Right lobe of liver (tissue), 6 donors: ENCODE data around the gene TBC1D20. TPM values are rescaled to one million over a fixed set of nuclear protein-coding genes. Genes with fewer than 3 reads are reported as not detected.

Experiments used
- ATAC-seq, 4 donors: fragments of 200-7000 bp; cut with Tn5 transposase; one replicate each; pipeline ENCODE4 v1.9.1; 2020; ENCODE audit warnings: mild to moderate bottlenecking in 4 of 4, moderate library complexity in 4 of 4
- DNase-seq, 3 donors: peaks; one replicate each; pipeline ENCODE4 v3.0.0-alpha.2; 2020
- H3K27ac ChIP-seq, 3 donors: fragments of 200-600 bp; one replicate each; pipeline ENCODE4 v1.8.0; 2022
- H3K27me3 ChIP-seq, 2 donors: fragments of 200-600 bp; one replicate each; pipeline ENCODE4 v1.8.0; 2022
- H3K36me3 ChIP-seq, 4 donors: fragments of 200-600 bp; sonication (generic) in 1 of 4; one replicate each; pipeline versions ENCODE4 v1.5.1 to v1.8.0; 2017 to 2022; ENCODE audit warnings: control low read depth in 1 of 4
- H3K4me1 ChIP-seq, 4 donors: fragments of 200-600 bp; sonication (generic) in 1 of 4; one replicate each; pipeline versions ENCODE4 v1.5.1 to v1.8.0; 2017 to 2022; ENCODE audit warnings: control low read depth in 1 of 4
- H3K4me3 ChIP-seq, 3 donors: fragments of 200-600 bp; one replicate each; pipeline ENCODE4 v1.8.0; 2022
- H3K9me3 ChIP-seq, 4 donors: fragments of 200-600 bp; sonication (generic) in 1 of 4; one replicate each; pipeline versions ENCODE4 v1.5.1 to v1.8.0; 2017 to 2022; ENCODE audit warnings: control low read depth in 1 of 4
- POLR2A ChIP-seq: fragments of 450-650 bp; IDR thresholded peaks from one replicate; pipeline ENCODE4 v1.6.1; 2017; ENCODE audit warnings: antibody characterized with exemption, mild to moderate bottlenecking
- WGBS: methylation state at CpG from one replicate; pipeline ENCODE4 v1.1.6; 2018; ENCODE audit warnings: low coverage, low lambda C conversion rate; ENCODE audit not compliant: insufficient coverage; ENCODE audit errors: missing lambda C conversion rate; 5-methylcytosine and 5-hydroxymethylcytosine counted together
- intact Hi-C, 2 donors: fragments of 100-400 bp; cut with DNase I; formaldehyde crosslinking; loops; one replicate each; pipeline versions ENCODE4 v1.11.2 to v1.14.1; 2022
- total RNA-seq, 6 experiments: library from RNA; depleted of rRNA in 2 of 6; stranded (reverse); fragments of >200 nt in 2 of 6; fragmentation: NEBNext Ultra II Directional in 3 of 6; extraction: Animal tissue kit (Norgen Biotek cat#: 25700) in 3 of 6; gene quantifications; one replicate each; pipeline versions ENCODE4 v1.1.0 to v1.2.4, GENCODE V29; 2016 to 2023
- TF ChIP-seq, protein P1 (sequence below), 4 donors: fragments of 200-600 bp in 3 of 4; fragments of 450-650 bp in 1 of 4; IDR thresholded peaks; one replicate each; pipeline versions ENCODE4 v1.5.1 to v1.8.0; 2016 to 2022; ENCODE audit warnings: antibody characterized with exemption in 4 of 4, mild to moderate bottlenecking in 2 of 4
- donor health status: DM: no; HTN: yes; CAD: no.
- donor health status: DM: no; HTN: no; CAD: no.
- donor health status: DM: no; HTN: no; CAD: no.
- donor health status: DM: no; HTN: yes; CAD: no.
- donor health status: DM: no; HTN: yes; CAD: no.

TBC1D20 gene
- total RNA-seq, 6 experiments from 2014 or later: 10.8 to 21.4 (median 13.9) TPM

DNA sequence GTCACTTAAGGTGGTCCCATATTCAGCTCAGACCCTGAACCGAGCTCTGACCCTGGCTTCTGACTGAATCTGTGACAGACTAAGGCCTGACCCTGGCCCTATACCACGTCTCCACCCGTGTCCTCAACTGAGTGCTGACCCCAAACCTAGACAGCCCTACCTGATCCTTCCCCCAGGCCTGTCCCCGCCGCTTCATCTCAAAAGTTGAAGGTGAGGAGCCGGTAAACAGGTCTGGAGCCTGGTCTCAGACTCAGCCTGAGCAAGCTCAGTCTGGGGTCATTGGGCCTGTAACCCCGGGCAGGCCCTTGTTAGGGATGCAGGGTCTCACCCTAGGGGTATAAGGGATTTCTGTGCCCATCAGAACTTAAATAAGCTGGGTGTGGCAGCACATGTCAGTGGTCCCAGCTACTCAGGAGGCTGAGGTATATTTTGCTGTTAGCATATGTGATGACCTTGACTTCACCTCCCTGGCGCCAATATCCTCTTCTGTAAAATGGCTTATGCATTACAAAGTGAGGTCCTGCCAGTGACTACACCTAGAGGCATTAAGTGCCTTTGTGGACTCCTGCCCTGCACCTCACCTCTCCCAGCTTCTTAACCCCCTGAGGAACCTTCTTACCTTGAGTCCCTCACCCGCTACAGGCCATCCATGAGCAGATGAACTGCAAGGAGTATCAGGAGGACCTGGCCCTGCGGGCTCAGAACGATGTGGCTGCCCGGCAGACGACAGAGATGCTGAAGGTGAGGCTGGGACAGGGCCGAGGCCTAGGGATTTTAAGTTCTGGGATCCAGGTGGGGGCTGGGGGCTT, 34.3 kb downstream of the TBC1D20 start:
- H3K36me3 ChIP-seq: peaks cover 0 to 39% (median 8%) of the 10 kb centered on the region in 4 donors
- WGBS: 85% methylated on average over 6 of the region's 14 CpGs

DNA sequence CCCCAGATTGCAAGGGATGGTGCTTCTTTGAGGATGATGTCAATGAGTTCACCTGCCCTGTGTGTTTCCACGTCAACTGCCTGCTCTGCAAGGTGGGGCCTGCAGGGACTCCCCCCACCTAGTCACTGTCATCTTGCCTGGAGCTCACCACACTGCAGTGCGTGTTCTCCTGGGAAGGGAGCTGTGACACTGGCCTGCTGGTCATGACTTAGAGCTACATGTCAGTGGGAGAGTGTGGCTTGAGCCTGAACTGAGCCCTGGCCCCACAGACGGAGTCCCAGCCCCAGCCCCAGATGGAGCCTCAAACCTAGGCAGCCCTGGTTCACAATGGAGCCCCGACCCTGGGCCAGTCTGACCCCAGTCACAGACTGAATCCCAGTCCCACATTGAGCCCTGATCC, 34.9 kb downstream of the TBC1D20 start:
- Histone ChIP-seq H3K9me3 (no peaks in the 10 kb centered on the region), H3K36me3 (peaks cover 0 to 45% (median 11%) of the 10 kb centered on the region in 4 donors), H3K27ac (no peak overlapping the region), H3K4me1 (peaks cover 0 to 24% (median 10%) of the 10 kb centered on the region in 4 donors), H3K4me3 (no peak overlapping the region), H3K27me3 (no peaks in the 10 kb centered on the region)
- intact Hi-C loops: no loop called here
- DNase-seq: no peak
- no peak for TF ChIP-seq POLR2A
- TF ChIP-seq, protein P1, sequence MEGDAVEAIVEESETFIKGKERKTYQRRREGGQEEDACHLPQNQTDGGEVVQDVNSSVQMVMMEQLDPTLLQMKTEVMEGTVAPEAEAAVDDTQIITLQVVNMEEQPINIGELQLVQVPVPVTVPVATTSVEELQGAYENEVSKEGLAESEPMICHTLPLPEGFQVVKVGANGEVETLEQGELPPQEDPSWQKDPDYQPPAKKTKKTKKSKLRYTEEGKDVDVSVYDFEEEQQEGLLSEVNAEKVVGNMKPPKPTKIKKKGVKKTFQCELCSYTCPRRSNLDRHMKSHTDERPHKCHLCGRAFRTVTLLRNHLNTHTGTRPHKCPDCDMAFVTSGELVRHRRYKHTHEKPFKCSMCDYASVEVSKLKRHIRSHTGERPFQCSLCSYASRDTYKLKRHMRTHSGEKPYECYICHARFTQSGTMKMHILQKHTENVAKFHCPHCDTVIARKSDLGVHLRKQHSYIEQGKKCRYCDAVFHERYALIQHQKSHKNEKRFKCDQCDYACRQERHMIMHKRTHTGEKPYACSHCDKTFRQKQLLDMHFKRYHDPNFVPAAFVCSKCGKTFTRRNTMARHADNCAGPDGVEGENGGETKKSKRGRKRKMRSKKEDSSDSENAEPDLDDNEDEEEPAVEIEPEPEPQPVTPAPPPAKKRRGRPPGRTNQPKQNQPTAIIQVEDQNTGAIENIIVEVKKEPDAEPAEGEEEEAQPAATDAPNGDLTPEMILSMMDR (IDR thresholded peaks at IDR 0.05): no peak
- WGBS: no CpG with 5 or more reads among the region's 4 CpGs
- ATAC-seq: no peak

More for the DNA sequence above, 34.3 kb downstream of the TBC1D20 start:
- DNase-seq (no peak), ATAC-seq (no peak)
- no peak overlapping the region for H3K4me3 ChIP-seq
- peaks cover 0 to 24% (median 10%) of the 10 kb centered on the region in 4 donors for H3K4me1 ChIP-seq
- no peak for TF ChIP-seq POLR2A
- TF ChIP-seq, protein P1 (IDR thresholded peaks at IDR 0.05): no peak
- no peaks in the 10 kb centered on the region for H3K27me3 ChIP-seq
- no peak overlapping the region for H3K27ac ChIP-seq
- no peaks in the 10 kb centered on the region for H3K9me3 ChIP-seq
- intact Hi-C loops: no loop called here

DNA sequence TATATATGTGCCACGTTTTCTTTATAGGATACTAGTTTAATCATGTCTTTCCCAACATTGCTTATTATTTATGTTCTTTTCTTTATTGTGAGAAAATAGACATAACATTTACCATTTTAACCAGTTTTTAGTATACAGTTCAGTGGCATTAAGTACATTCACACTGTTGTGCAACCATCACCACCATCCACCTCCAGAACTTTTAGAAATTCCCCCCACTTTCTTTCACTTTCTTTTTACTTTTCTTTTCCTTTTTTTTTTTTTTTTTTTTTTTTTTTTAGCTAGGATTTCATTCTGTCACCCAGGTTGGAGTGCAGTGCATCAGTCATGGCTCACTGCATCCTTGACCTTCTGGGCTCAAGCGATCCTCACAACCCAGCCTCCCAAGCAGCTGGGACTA, 35.8 kb downstream of the TBC1D20 start:
- no peak for ATAC-seq
- peaks cover 0 to 24% (median 10%) of the 10 kb centered on the region in 4 donors for H3K4me1 ChIP-seq
- no peaks in the 10 kb centered on the region for H3K9me3 ChIP-seq
- no peak for DNase-seq
- TF ChIP-seq, protein P1 (IDR thresholded peaks at IDR 0.05): no peak
- TF ChIP-seq POLR2A: no peak
- intact Hi-C loops: no loop called here
- peaks cover 0 to 49% (median 13%) of the 10 kb centered on the region in 4 donors for H3K36me3 ChIP-seq
- no peaks in the 10 kb centered on the region for H3K27me3 ChIP-seq
- 96% methylated on average over 2 of the region's 2 CpGs for WGBS
- no peak overlapping the region for H3K27ac ChIP-seq
- no peak overlapping the region for H3K4me3 ChIP-seq

DNA sequence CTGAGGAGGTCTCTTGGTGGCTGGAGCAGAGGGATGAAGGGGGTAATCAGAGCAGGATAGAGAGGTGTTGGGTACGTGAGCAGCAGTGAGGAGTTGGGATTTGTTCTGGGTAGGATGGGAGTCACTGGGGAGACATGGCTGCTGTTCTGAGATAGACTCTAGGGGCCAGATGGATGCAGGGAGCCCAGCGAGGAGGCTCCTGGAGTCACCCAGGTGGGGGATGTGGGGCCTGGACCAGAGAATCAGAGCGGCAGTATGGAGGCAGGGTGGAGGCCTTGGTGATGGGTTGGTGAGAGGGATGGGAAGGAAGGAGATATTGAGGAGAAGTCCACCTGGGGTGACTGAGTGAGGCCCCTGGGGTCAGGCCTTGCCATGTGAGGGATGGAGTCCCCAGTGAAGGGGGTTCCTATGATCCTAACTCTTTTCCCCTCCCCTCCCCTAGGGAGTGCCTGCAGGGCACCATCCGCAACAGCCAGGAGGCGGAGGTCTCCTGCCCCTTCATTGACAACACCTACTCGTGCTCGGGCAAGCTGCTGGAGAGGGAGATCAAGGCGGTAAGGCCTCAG, 40.6 kb downstream of the TBC1D20 start:
- ATAC-seq (no peak), DNase-seq (no peak)
- Histone ChIP-seq H3K27ac (no peak overlapping the region), H3K4me3 (no peak overlapping the region), H3K9me3 (no peaks in the 10 kb centered on the region), H3K4me1 (peaks cover 0 to 19% (median 7%) of the 10 kb centered on the region in 4 donors), H3K36me3 (peaks cover 0 to 33% (median 12%) of the 10 kb centered on the region in 4 donors), H3K27me3 (no peaks in the 10 kb centered on the region)
- WGBS: 81% methylated on average over 5 of the region's 8 CpGs
- intact Hi-C loops: no loop called here
- TF ChIP-seq, protein P1 (IDR thresholded peaks at IDR 0.05): no peak
- no peak for TF ChIP-seq POLR2A
